Measurements from ENCODE around the gene CABLES1.
"Not testable (repeated sequence)": the region's sequence is repeated elsewhere in the genome, so short reads cannot be mapped to it uniquely, and the experiment has no call there.

CABLES1 gene

GRCh38 chr18:23247896-23248295, 112.6 kb downstream of the CABLES1 start:
- no peak for DNase-seq

- no peak for DNase-seq
These were observed 113.5 kb downstream of the CABLES1 start for GRCh38 chr18:23248826-23249225.

- DNase-seq, result no peak
These were observed 114.1 kb downstream of the CABLES1 start for GRCh38 chr18:23249348-23249747.

GRCh38 chr18:23250893-23251656, 115.8 kb downstream of the CABLES1 start:
- DNase-seq, result no peak

- DNase-seq, result no peak
These were observed 118.3 kb downstream of the CABLES1 start for GRCh38 chr18:23253630-23254029.

GRCh38 chr18:23257137-23257536, 121.9 kb downstream of the CABLES1 start:
- no peak for DNase-seq

GRCh38 chr18:23257686-23258565, 122.6 kb downstream of the CABLES1 start:
- DNase-seq, result no peak

GRCh38 chr18:23258566-23259469, 123.5 kb downstream of the CABLES1 start:
- DNase-seq, result no peak

- no peak for DNase-seq
These were observed 124.7 kb downstream of the CABLES1 start for GRCh38 chr18:23259701-23260681.

GRCh38 chr18:23260926-23261590, 125.8 kb downstream of the CABLES1 start:
- DNase-seq, result no peak

- DNase-seq, result no peak
These were observed 128.4 kb downstream of the CABLES1 start for GRCh38 chr18:23263551-23264235.

- DNase-seq, result no peak
These were observed 130.6 kb downstream of the CABLES1 start for GRCh38 chr18:23265682-23266399.

- no peak for DNase-seq
These were observed 131.6 kb downstream of the CABLES1 start for GRCh38 chr18:23266717-23267446.

- DNase-seq, result no peak
These were observed 132.1 kb downstream of the CABLES1 start for GRCh38 chr18:23267447-23267776.

- DNase-seq, result no peak
These were observed 133.4 kb downstream of the CABLES1 start for GRCh38 chr18:23268641-23269040.

GRCh38 chr18:23269068-23269467, 133.8 kb downstream of the CABLES1 start:
- DNase-seq, result not testable (repeated sequence)

- DNase-seq, result no peak
These were observed 134.6 kb downstream of the CABLES1 start for GRCh38 chr18:23269928-23270327.

- DNase-seq, result no peak
These were observed 135.8 kb downstream of the CABLES1 start for GRCh38 chr18:23270986-23271680.

All from NK-92 treated with Interleukin-12 subunit alpha and Interleukin-12 subunit beta, amount 100 ng/mL, for 24 hours (cell line).